Stimulated activated CD4-positive, alpha-beta T cell treated with anti-CD3 and anti-CD28 coated beads, Interleukin-15, amount 100 ng/mL, for 24 hours (primary cell): ENCODE results near the gene NOTCH4.
A peak's percentile ranks its signal among the peaks of the same experiment; 100 is the strongest.
"Not testable (repeated sequence)": the region's sequence is repeated elsewhere in the genome, so short reads cannot be mapped to it uniquely, and the experiment has no call there.

Experiments
- DNase-seq: peaks from one replicate; pipeline ENCODE4 v3.0.0-alpha.2; 2020

Gene NOTCH4

GRCh38 chr6:32192608-32193039, 31.2 kb downstream of the NOTCH4 start, which contains the start of gene GPSM3:
Gene GPSM3 (minus strand): TSS chr6:32192643. CDS start chr6:32192513, 130 bp downstream.
- DNase-seq = peak; percentile 71

GRCh38 chr6:32191696-32192607, 31.9 kb downstream of the NOTCH4 start:
- DNase-seq = no peak

GRCh38 chr6:32190911-32191677, 32.8 kb downstream of the NOTCH4 start:
- no peak for DNase-seq

- peak; percentile 93 for DNase-seq
Measured at GRCh38 chr6:32190054-32190851, 33.6 kb downstream of the NOTCH4 start, which contains the start of gene PBX2. Gene PBX2 (minus strand): TSS chr6:32190202. CDS start chr6:32189915, 287 bp downstream.

- DNase-seq = no peak
Measured at GRCh38 chr6:32189742-32190053, 34.2 kb downstream of the NOTCH4 start.

GRCh38 chr6:32189069-32189741, 34.7 kb downstream of the NOTCH4 start:
- no peak for DNase-seq

GRCh38 chr6:32188381-32189068, 35.3 kb downstream of the NOTCH4 start:
- DNase-seq = no peak

GRCh38 chr6:32187725-32188380, 36.0 kb downstream of the NOTCH4 start:
- DNase-seq = not testable (repeated sequence)

GRCh38 chr6:32187009-32187709, 36.7 kb downstream of the NOTCH4 start:
- no peak for DNase-seq

GRCh38 chr6:32186151-32186840, 37.6 kb downstream of the NOTCH4 start:
- DNase-seq = not testable (repeated sequence)

GRCh38 chr6:32185681-32186131, 38.2 kb downstream of the NOTCH4 start:
- peak; percentile 77 for DNase-seq

GRCh38 chr6:32184084-32184640, 39.7 kb downstream of the NOTCH4 start, which contains the start of gene AGER:
Gene AGER (minus strand): TSS chr6:32184253. CDS start chr6:32184222, 31 bp downstream.
- no peak for DNase-seq

GRCh38 chr6:32183483-32184083, 40.3 kb downstream of the NOTCH4 start:
- no peak for DNase-seq

GRCh38 chr6:32183030-32183429, 40.8 kb downstream of the NOTCH4 start:
- no peak for DNase-seq

- no peak for DNase-seq
Measured at GRCh38 chr6:32182555-32182981, 41.3 kb downstream of the NOTCH4 start.

- no peak for DNase-seq
Measured at GRCh38 chr6:32181915-32182529, 41.8 kb downstream of the NOTCH4 start.

- no peak for DNase-seq
Measured at GRCh38 chr6:32181148-32181702, 42.6 kb downstream of the NOTCH4 start.
